Stimulated activated CD4-positive, alpha-beta T cell treated with anti-CD3 and anti-CD28 coated beads, Interleukin-15, amount 100 ng/mL, for 24 hours (primary cell): ENCODE data around the gene LCA5.
"Not testable (repeated sequence)": the region's sequence is repeated elsewhere in the genome, so short reads cannot be mapped to it uniquely, and the experiment has no call there.

Experiments
- DNase-seq: peaks from one replicate; pipeline ENCODE4 v3.0.0-alpha.2; 2020

Gene LCA5

GRCh38 chr6:79536585-79536953 lies 661 bp downstream of the LCA5 start:
- DNase-seq, result peak; percentile 6

GRCh38 chr6:79529567-79529966 lies 7.7 kb downstream of the LCA5 start:
- DNase-seq, result not testable (repeated sequence)

GRCh38 chr6:79526897-79527296 lies 10.3 kb downstream of the LCA5 start:
- no peak for DNase-seq

GRCh38 chr6:79525272-79526100 lies 11.7 kb downstream of the LCA5 start:
- no peak for DNase-seq

GRCh38 chr6:79524065-79524464 lies 13.2 kb downstream of the LCA5 start:
- no peak for DNase-seq

- DNase-seq, result no peak
Observed at GRCh38 chr6:79522609-79523008, 14.6 kb downstream of the LCA5 start.

GRCh38 chr6:79520534-79520933 lies 16.7 kb downstream of the LCA5 start:
- DNase-seq, result no peak

- no peak for DNase-seq
Observed at GRCh38 chr6:79518842-79519241, 18.4 kb downstream of the LCA5 start.

- DNase-seq, result no peak
Observed at GRCh38 chr6:79515436-79515835, 21.8 kb downstream of the LCA5 start.

GRCh38 chr6:79513111-79513510 lies 24.1 kb downstream of the LCA5 start:
- DNase-seq, result no peak

- no peak for DNase-seq
Observed at GRCh38 chr6:79512014-79512413, 25.2 kb downstream of the LCA5 start.

- no peak for DNase-seq
Observed at GRCh38 chr6:79510707-79511106, 26.5 kb downstream of the LCA5 start.

- DNase-seq, result no peak
Observed at GRCh38 chr6:79506251-79506650, 31.0 kb downstream of the LCA5 start.

GRCh38 chr6:79504372-79504771 lies 32.9 kb downstream of the LCA5 start:
- DNase-seq, result no peak

- no peak for DNase-seq
Observed at GRCh38 chr6:79498842-79499241, 38.4 kb downstream of the LCA5 start.

GRCh38 chr6:79495246-79495645 lies 42.0 kb downstream of the LCA5 start:
- DNase-seq, result no peak

- DNase-seq, result no peak
Observed at GRCh38 chr6:79494841-79495240, 42.4 kb downstream of the LCA5 start.

- no peak for DNase-seq
Observed at GRCh38 chr6:79470728-79471127, 66.5 kb downstream of the LCA5 start.

GRCh38 chr6:79469376-79470246 lies 67.6 kb downstream of the LCA5 start:
- DNase-seq, result no peak

GRCh38 chr6:79468587-79468986 lies 68.6 kb downstream of the LCA5 start:
- no peak for DNase-seq

GRCh38 chr6:79468116-79468515 lies 69.1 kb downstream of the LCA5 start:
- DNase-seq, result no peak

GRCh38 chr6:79467716-79468115 lies 69.5 kb downstream of the LCA5 start:
- DNase-seq, result no peak

- no peak for DNase-seq
Observed at GRCh38 chr6:79466207-79466834, 70.9 kb downstream of the LCA5 start.

GRCh38 chr6:79465381-79465780 lies 71.8 kb downstream of the LCA5 start:
- DNase-seq, result no peak
